ENCODE measurements around the gene ZNF678.
"Not testable (repeated sequence)": the region's sequence is repeated elsewhere in the genome, so short reads cannot be mapped to it uniquely, and the experiment has no call there.

Gene ZNF678

DNA sequence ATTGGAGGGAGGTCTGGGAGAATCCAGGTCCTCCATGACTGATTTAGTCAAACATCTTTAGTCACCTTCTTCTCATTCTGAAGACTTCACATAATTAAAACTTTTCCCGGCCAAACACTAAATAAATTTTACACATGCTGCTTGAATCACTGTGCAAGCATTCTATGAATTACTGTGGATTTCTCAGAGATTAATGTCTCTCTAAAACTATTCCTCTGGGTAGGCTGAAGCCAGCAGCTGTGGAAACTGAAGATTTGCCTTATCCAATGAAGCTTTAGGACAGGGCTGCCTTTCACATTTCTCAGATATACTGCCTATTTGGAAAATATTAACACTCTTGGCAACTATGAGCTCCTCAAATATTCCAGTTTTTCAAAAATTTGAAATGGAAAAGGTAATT is 110.1 kb downstream of the ZNF678 start:
- TF ChIP-seq, protein P1, sequence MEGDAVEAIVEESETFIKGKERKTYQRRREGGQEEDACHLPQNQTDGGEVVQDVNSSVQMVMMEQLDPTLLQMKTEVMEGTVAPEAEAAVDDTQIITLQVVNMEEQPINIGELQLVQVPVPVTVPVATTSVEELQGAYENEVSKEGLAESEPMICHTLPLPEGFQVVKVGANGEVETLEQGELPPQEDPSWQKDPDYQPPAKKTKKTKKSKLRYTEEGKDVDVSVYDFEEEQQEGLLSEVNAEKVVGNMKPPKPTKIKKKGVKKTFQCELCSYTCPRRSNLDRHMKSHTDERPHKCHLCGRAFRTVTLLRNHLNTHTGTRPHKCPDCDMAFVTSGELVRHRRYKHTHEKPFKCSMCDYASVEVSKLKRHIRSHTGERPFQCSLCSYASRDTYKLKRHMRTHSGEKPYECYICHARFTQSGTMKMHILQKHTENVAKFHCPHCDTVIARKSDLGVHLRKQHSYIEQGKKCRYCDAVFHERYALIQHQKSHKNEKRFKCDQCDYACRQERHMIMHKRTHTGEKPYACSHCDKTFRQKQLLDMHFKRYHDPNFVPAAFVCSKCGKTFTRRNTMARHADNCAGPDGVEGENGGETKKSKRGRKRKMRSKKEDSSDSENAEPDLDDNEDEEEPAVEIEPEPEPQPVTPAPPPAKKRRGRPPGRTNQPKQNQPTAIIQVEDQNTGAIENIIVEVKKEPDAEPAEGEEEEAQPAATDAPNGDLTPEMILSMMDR (IDR thresholded peaks at IDR 0.05; ENCODE audit: low read depth, low read length) = no peak
- DNase-seq (ENCODE audit: extremely low read depth, low read depth) = no peak

DNA sequence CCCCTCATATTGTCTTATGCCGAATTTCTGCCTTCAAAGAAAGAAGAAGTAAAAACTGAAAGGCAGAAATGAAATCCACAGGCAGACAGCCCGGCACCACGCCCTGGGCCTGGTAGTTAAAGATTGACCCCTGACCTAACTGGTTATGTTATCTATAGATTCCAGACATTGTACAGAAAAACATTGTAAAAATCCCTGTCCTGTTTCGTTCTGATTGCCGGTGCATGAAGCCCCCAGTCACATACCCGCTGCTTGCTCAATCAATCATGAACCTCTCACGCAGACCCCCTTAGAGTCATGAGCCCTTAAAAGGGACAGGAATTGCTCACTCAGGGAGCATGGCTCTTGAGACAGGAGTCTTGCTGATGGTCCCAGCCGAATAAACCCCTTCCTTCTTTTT is 122.5 kb downstream of the ZNF678 start:
- no peak for DNase-seq (ENCODE audit: extremely low read depth, low read depth)
- TF ChIP-seq, protein P1 (IDR thresholded peaks at IDR 0.05; ENCODE audit: low read depth, low read length) = no peak

- no peak for DNase-seq (ENCODE audit: extremely low read depth, low read depth)
- TF ChIP-seq, protein P1 (IDR thresholded peaks at IDR 0.05; ENCODE audit: low read depth, low read length) = no peak
These were observed 134.0 kb downstream of the ZNF678 start for GRCh38 chr1:227697321-227697864.

- not testable (repeated sequence) for DNase-seq (ENCODE audit: extremely low read depth, low read depth)
These were observed 138.3 kb downstream of the ZNF678 start for GRCh38 chr1:227701631-227702030.

DNA sequence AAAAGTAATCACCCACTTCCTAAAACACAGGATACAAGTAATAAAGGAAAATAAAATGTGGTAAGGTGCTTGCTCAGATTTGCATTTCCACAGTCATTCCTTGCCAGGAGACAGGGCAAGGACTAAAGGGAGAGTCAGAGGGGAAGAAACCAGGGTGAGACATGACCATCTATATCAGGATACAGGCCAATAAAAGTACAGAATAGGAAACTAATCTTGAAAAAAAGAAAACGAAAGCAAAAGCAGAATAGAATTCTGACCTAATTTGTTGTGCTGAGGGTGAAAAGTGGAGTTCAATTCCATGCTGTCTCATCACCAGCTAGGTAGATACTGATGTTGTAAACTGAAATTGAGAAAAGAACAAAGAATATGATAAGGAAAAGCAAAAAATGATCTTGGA is 144.5 kb downstream of the ZNF678 start:
- TF ChIP-seq, protein P1 (IDR thresholded peaks at IDR 0.05; ENCODE audit: low read depth, low read length) = no peak
- DNase-seq (ENCODE audit: extremely low read depth, low read depth) = no peak

DNA sequence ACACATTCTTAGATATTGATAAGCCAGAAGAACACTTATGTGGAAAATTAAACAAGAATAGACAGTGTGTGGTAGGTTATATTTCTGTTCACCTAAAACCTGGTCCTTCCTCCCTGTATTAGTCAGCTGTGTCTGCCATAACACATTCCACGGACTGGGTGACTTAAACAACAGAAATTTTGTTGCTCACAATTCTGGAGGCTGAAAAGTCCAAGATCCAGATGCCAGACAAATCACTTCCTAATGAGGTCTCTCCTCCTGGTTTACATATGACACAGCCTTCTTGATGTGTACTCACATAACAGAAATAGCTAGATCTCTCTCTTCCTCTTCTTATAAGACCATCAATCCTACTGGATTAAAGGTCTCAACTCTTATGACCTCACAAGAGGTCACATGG is 146.1 kb downstream of the ZNF678 start:
- no peak for DNase-seq (ENCODE audit: extremely low read depth, low read depth)
- TF ChIP-seq, protein P1 (IDR thresholded peaks at IDR 0.05; ENCODE audit: low read depth, low read length) = no peak

DNA sequence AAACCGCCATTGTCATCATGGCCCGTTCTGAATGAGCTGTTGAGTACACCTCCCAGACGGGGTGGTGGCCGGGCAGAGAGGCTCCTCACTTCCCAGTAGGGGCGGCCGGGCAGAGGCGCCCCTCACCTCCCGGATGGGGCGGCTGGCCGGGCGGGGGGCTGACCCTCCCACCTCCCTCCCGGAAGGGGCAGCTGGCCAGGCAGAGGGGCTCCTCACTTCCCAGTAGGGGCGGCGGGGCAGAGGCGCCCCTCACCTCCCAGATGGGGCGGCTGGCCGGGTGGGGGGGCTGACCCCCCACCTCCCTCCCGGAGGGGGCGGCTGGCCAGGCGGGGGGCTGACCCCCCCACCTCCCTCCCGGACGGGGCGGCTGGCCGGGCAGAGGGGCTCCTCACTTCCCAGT is 147.1 kb downstream of the ZNF678 start:
- not testable (repeated sequence) for DNase-seq (ENCODE audit: extremely low read depth, low read depth)

DNA sequence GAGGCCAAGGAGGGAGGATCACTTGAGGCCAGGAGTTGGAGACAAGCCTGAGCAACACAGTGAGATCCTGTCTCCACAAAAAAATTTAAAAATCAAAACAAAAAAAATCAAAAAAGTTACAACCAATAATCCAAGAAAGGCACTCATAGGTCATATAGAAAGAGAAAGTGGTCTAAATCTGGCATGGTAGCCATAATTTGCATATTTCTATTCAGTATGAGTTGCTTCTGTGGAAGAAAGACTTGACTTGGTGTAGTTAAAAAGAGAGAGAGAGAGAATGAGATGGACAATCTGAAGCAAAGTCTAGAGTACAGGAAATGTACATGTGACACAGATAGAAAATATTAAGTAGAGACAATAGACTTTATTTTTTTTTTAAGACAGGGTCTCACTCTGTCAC is 149.3 kb downstream of the ZNF678 start:
- DNase-seq (ENCODE audit: extremely low read depth, low read depth) = no peak
- TF ChIP-seq, protein P1 (IDR thresholded peaks at IDR 0.05; ENCODE audit: low read depth, low read length) = no peak

Data from AG09319 (cell line).